AG04450 (cell line): Measurements from ENCODE around the gene BPIFB4. TPM values are rescaled to one million over a fixed set of nuclear protein-coding genes. Genes with fewer than 3 reads are reported as not detected.

Experiments
- CTCF ChIA-PET: fragments of 300-600, 350-600 bp; formaldehyde crosslinking; extraction: SDS; loops from one replicate; lab custom pipeline; 2022; ENCODE audit warnings: antibody characterized with exemption, inconsistent platforms; lab: Charles Lee
- POLR2A ChIA-PET: fragments of 350-600 bp; formaldehyde crosslinking; extraction: SDS; loops from one replicate; lab custom pipeline; 2021; ENCODE audit warnings: antibody characterized with exemption, inconsistent platforms; lab: Yijun Ruan, JAX
- DNase-seq: peaks from one replicate; pipeline ENCODE4 v3.0.0-alpha.2; 2011; ENCODE audit warnings: low read depth, low spot score
- H3K27ac ChIP-seq: one replicate; pipeline ENCODE4 v1.5.1; 2012; ENCODE audit warnings: low read depth, low read length, control low read depth
- H3K27me3 ChIP-seq: one replicate; pipeline ENCODE4 v1.6.0; 2012; ENCODE audit warnings: low read length; ENCODE audit not compliant: control insufficient read depth, insufficient read depth
- H3K4me3 ChIP-seq: 2 replicates; pipeline ENCODE4 v1.5.1; 2011; ENCODE audit warnings: mild to moderate bottlenecking, low read depth, low read length, control low read depth
- H3K9me3 ChIP-seq: 2 replicates; pipeline ENCODE4 v1.5.1; 2012; ENCODE audit warnings: low read length; ENCODE audit not compliant: control insufficient read depth, insufficient read depth
- CTCF ChIP-seq: IDR thresholded peaks from 2 replicates; pipeline ENCODE4 v1.5.1; 2011; ENCODE audit warnings: low read depth, low read length, control low read depth, inconsistent platforms
- polyA plus RNA-seq: library from polyadenylated mRNA; depleted of rRNA; stranded (reverse); fragments of >200 nt; gene quantifications from 2 replicates; pipeline ENCODE4 v1.2.3, GENCODE V29; 2011; rRNA removed

BPIFB4 gene
- polyA plus RNA-seq, 1 experiment = not detected

GRCh38 chr20:33159713-33160112, 80.3 kb downstream of the BPIFB4 start:
- no peak for DNase-seq
- Histone ChIP-seq H3K27ac (no peak overlapping the region), H3K4me3 (no peak overlapping the region), H3K27me3 (peaks cover 3% of the 10 kb centered on the region), H3K9me3 (no peaks in the 10 kb centered on the region)
- POLR2A ChIA-PET = no interaction called here
- CTCF ChIA-PET = no interaction called here
- no peak for TF ChIP-seq CTCF

- no peak for TF ChIP-seq CTCF
- ChIA-PET CTCF (no interaction called here), POLR2A (no interaction called here)
- H3K4me3 ChIP-seq = no peak overlapping the region
- H3K9me3 ChIP-seq = no peaks in the 10 kb centered on the region
- no peak overlapping the region for H3K27ac ChIP-seq
- H3K27me3 ChIP-seq = peaks cover 3% of the 10 kb centered on the region
- DNase-seq = no peak
Measured at GRCh38 chr20:33160681-33161080, 81.2 kb downstream of the BPIFB4 start.

Other genes with a start within 250 kb of the BPIFB4 start
- not detected in 2 replicates for gene EFCAB8, start 220.7 kb upstream of the BPIFB4 start, polyA plus RNA-seq
- not detected in 2 replicates for gene SUN5, start 75.2 kb upstream of the BPIFB4 start, polyA plus RNA-seq
- gene BPIFB2, start 71.9 kb upstream of the BPIFB4 start, polyA plus RNA-seq = not detected in 2 replicates
- not detected in 2 replicates for gene BPIFB6, start 48.0 kb upstream of the BPIFB4 start, polyA plus RNA-seq
- not detected in 2 replicates for gene BPIFB3, start 25.7 kb upstream of the BPIFB4 start, polyA plus RNA-seq
- gene BPIFA2, start 88.5 kb downstream of the BPIFB4 start, polyA plus RNA-seq = not detected in 2 replicates
- not detected in 2 replicates for gene BPIFA3, start 137.7 kb downstream of the BPIFB4 start, polyA plus RNA-seq
- not detected in 2 replicates for gene BPIFA1, start 156.4 kb downstream of the BPIFB4 start, polyA plus RNA-seq
- not detected in 2 replicates for gene BPIFB1, start 203.6 kb downstream of the BPIFB4 start, polyA plus RNA-seq